Measurements from ENCODE around the gene ZNF141.
"Not testable (repeated sequence)": the region's sequence is repeated elsewhere in the genome, so short reads cannot be mapped to it uniquely, and the experiment has no call there.

The ZNF141 gene

DNA sequence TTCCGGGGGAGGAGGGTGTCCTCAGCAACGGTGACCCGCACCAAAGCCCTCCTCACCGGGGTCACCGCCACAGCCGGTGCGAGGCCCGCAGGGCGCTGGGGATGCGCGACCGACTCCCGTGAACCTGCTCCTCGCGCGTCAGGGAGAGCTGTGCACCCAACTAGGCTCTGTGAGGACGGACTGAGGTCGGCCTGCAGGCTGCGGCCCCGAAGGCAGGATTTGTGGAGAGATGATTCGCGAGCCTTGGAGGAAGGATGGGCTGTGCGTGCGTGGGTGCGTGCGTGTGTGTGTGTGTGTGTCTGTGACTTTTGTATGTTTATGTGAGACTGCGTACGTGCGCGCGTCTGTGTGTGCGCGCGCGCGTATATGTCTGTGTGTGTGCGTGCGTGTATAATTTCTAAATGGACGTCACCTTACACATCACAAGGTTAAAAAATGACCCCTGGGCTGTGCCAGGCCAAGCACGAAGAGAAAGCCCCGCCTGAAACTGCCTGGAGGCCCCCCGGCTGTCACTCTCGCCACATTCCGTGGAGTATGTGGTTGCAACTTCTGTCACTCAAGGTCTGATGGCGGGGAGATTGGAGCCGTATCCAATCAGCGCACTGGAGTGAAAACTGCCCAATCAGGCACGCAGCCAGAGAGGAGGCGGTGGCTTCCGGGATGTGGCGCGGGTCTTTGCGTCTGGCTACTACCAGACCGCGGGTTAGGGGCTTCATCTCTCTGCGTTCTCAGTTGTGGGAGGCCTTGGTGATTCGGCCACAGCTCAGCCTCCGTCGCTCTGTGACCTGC is at the start of gene ZNF141:
Gene ZNF141, plus strand, starts transcription at position 672 of the 789 bp plus-strand sequence. CDS start 170 bp downstream, outside the sequence.
- H3K27me3 ChIP-seq (ENCODE audit: insufficient read depth, low read depth), result no peaks in the 10 kb centered on the region
- no peak within 1 kb of the TSS for H3K9ac ChIP-seq
- H3K79me2 ChIP-seq (ENCODE audit: insufficient read depth, low read depth), result no peaks in the 10 kb centered on the region
- no peak within 1 kb of the TSS for H3K4me3 ChIP-seq (IDR thresholded peaks at IDR 0.05; ENCODE audit: insufficient read depth, low read depth, low read length)
- no peaks in the 10 kb centered on the region for H3K4me1 ChIP-seq (ENCODE audit: low read depth, poor library complexity, severe bottlenecking)
- no peaks in the 10 kb centered on the region for H3K36me3 ChIP-seq (ENCODE audit: insufficient read depth)
- no peak within 1 kb of the TSS for H2AFZ ChIP-seq (ENCODE audit: low read depth)
- H4K20me1 ChIP-seq (ENCODE audit: insufficient read depth), result no peaks in the 10 kb centered on the region
- TF ChIP-seq, protein P1, sequence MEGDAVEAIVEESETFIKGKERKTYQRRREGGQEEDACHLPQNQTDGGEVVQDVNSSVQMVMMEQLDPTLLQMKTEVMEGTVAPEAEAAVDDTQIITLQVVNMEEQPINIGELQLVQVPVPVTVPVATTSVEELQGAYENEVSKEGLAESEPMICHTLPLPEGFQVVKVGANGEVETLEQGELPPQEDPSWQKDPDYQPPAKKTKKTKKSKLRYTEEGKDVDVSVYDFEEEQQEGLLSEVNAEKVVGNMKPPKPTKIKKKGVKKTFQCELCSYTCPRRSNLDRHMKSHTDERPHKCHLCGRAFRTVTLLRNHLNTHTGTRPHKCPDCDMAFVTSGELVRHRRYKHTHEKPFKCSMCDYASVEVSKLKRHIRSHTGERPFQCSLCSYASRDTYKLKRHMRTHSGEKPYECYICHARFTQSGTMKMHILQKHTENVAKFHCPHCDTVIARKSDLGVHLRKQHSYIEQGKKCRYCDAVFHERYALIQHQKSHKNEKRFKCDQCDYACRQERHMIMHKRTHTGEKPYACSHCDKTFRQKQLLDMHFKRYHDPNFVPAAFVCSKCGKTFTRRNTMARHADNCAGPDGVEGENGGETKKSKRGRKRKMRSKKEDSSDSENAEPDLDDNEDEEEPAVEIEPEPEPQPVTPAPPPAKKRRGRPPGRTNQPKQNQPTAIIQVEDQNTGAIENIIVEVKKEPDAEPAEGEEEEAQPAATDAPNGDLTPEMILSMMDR (conservative IDR thresholded peaks at IDR 0.05; ENCODE audit: low read depth, low read length), result no peak
- H3K27ac ChIP-seq, result no peak within 1 kb of the TSS
- H3K4me2 ChIP-seq, result no peak within 1 kb of the TSS

- H3K36me3 ChIP-seq (ENCODE audit: insufficient read depth), result no peaks in the 10 kb centered on the region
- H3K27ac ChIP-seq, result no peak overlapping the region
- no peaks in the 10 kb centered on the region for H3K4me1 ChIP-seq (ENCODE audit: low read depth, poor library complexity, severe bottlenecking)
- no peaks in the 10 kb centered on the region for H3K79me2 ChIP-seq (ENCODE audit: insufficient read depth, low read depth)
- H4K20me1 ChIP-seq (ENCODE audit: insufficient read depth), result no peaks in the 10 kb centered on the region
- H3K27me3 ChIP-seq (ENCODE audit: insufficient read depth, low read depth), result no peaks in the 10 kb centered on the region
- TF ChIP-seq, protein P1 (conservative IDR thresholded peaks at IDR 0.05; ENCODE audit: low read depth, low read length), result no peak
- H3K4me3 ChIP-seq (IDR thresholded peaks at IDR 0.05; ENCODE audit: insufficient read depth, low read depth, low read length), result no peak overlapping the region
- H3K4me2 ChIP-seq, result no peak overlapping the region
- H3K9ac ChIP-seq, result no peak overlapping the region
- H2AFZ ChIP-seq (ENCODE audit: low read depth), result no peak overlapping the region
These were observed 48.7 kb upstream of the ZNF141 start for GRCh38 chr4:288891-289290.

DNA sequence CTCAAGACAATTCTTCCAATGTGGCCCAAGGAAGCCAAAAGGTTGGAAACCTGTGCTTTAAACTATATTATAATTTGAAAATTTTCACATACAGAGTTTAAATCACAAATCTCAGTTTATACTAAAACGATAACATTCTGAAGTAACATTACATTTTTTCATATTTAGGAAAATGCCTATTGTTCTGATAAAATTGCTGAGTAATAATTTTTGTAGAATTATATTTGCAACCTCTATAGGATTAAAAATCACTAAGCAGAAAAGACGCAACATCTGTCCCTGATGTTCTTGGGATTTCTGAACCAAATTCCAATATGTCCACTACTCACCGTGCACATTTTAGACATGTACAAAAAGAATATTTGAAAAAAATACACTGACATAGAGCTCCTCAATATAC is 42.9 kb upstream of the ZNF141 start:
- no peaks in the 10 kb centered on the region for H3K27me3 ChIP-seq (ENCODE audit: insufficient read depth, low read depth)
- H3K4me2 ChIP-seq, result no peak overlapping the region
- no peak overlapping the region for H2AFZ ChIP-seq (ENCODE audit: low read depth)
- TF ChIP-seq, protein P1 (conservative IDR thresholded peaks at IDR 0.05; ENCODE audit: low read depth, low read length), result no peak
- no peaks in the 10 kb centered on the region for H3K36me3 ChIP-seq (ENCODE audit: insufficient read depth)
- no peak overlapping the region for H3K27ac ChIP-seq
- no peaks in the 10 kb centered on the region for H4K20me1 ChIP-seq (ENCODE audit: insufficient read depth)
- no peak overlapping the region for H3K4me3 ChIP-seq (IDR thresholded peaks at IDR 0.05; ENCODE audit: insufficient read depth, low read depth, low read length)
- no peaks in the 10 kb centered on the region for H3K4me1 ChIP-seq (ENCODE audit: low read depth, poor library complexity, severe bottlenecking)
- H3K9ac ChIP-seq, result no peak overlapping the region
- H3K79me2 ChIP-seq (ENCODE audit: insufficient read depth, low read depth), result no peaks in the 10 kb centered on the region

GRCh38 chr4:302381-302780 is 35.2 kb upstream of the ZNF141 start:
- H3K27me3 ChIP-seq (ENCODE audit: insufficient read depth, low read depth), result no peaks in the 10 kb centered on the region
- H3K36me3 ChIP-seq (ENCODE audit: insufficient read depth), result no peaks in the 10 kb centered on the region
- no peaks in the 10 kb centered on the region for H3K4me1 ChIP-seq (ENCODE audit: low read depth, poor library complexity, severe bottlenecking)
- TF ChIP-seq, protein P1 (conservative IDR thresholded peaks at IDR 0.05; ENCODE audit: low read depth, low read length), result no peak
- no peak overlapping the region for H3K9ac ChIP-seq
- H3K4me3 ChIP-seq (IDR thresholded peaks at IDR 0.05; ENCODE audit: insufficient read depth, low read depth, low read length), result no peak overlapping the region
- H4K20me1 ChIP-seq (ENCODE audit: insufficient read depth), result no peaks in the 10 kb centered on the region
- no peak overlapping the region for H3K4me2 ChIP-seq
- no peaks in the 10 kb centered on the region for H3K79me2 ChIP-seq (ENCODE audit: insufficient read depth, low read depth)
- H3K27ac ChIP-seq, result no peak overlapping the region
- no peak overlapping the region for H2AFZ ChIP-seq (ENCODE audit: low read depth)

DNA sequence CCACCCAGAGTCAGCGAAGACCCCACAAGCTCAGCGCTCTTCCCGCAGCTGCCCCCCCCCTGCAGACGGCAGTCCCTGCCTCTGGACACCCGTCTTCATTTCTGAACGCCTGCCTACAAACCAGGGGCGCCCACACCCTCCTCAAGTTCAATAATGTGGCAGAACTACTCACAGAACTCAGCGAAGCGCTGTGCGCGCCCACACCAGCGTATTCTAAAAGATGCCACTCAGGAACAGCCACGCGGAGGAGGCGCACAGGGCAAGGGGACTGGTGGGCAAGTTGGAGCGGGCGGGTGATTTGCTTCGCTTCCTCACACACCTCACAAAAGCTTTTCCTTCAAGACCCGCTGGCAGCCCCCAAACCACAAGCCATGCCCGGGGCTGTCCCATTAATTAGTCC is 33.1 kb upstream of the ZNF141 start:
- H3K79me2 ChIP-seq (ENCODE audit: insufficient read depth, low read depth); H2AFZ ChIP-seq (ENCODE audit: low read depth); H3K36me3 ChIP-seq (ENCODE audit: insufficient read depth); H4K20me1 ChIP-seq (ENCODE audit: insufficient read depth); H3K27me3 ChIP-seq (ENCODE audit: insufficient read depth, low read depth); H3K4me3 ChIP-seq (IDR thresholded peaks at IDR 0.05; ENCODE audit: insufficient read depth, low read depth, low read length); H3K4me2 ChIP-seq; H3K4me1 ChIP-seq (ENCODE audit: low read depth, poor library complexity, severe bottlenecking); H3K9ac ChIP-seq; H3K27ac ChIP-seq: not testable (repeated sequence)
